CD4-positive, alpha-beta T cell treated with Interleukin-2 at 100 ng/mL for 4 hours (primary cell): ENCODE data around the gene DLG1.

Experiments
- DNase-seq: peaks from one replicate; pipeline ENCODE4 v3.0.0-alpha.2; 2020; ENCODE audit warnings: low spot score

DLG1 gene

DNA sequence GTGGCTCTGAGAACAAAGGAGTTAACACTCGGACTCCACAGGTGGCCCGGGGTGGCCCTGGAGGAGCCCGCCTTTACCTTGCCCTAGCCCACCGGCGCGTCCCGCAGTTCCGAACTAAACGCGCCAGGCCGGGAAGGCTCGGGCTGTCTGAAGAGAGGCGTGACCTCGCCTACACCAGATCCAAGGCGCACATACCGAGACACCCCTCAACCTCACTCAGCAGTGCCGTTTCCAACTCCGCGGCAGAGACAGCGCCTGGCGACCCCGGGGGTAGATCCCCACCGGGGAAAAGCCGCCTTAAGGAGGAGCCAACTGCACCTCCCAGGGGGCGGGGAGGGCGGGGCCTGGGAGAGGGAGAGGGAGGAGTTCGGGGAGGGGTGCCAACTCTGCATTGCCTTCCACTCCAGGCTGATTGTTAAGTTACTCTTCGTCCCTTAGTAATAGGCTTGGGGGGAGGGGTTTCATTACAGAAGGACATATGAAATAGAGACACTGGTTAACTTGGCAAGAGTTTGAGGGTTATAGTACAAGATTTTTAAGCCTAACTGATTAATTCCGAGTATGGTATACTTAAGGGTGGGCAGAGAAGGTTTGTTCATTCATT, at the start of gene DLG1:
Gene DLG1, minus strand, starts transcription at position 272 of the 604 bp plus-strand sequence. CDS start 1,408 bp downstream, outside the sequence.
- DNase-seq, result peak; percentile 80

DNA sequence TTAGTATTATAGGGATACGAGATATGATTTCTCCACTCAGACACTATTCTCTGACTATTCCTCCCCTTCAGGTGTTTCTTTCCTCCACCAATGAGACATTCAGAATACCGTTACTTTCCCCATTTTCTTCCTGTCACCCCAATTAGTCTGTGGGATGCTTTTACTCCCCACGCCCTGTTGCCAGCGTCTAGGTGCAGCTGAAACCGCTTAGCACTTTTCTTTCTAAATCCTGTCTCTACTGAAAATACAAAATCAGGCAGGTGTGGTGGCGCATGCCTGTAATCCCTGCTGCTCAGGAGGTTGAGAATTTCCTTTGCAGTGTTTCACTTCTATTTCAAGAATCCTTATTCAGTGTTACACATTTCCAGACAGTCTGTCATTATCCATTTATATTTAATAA, 49.6 kb upstream of the DLG1 start:
- DNase-seq, result no peak

DNA sequence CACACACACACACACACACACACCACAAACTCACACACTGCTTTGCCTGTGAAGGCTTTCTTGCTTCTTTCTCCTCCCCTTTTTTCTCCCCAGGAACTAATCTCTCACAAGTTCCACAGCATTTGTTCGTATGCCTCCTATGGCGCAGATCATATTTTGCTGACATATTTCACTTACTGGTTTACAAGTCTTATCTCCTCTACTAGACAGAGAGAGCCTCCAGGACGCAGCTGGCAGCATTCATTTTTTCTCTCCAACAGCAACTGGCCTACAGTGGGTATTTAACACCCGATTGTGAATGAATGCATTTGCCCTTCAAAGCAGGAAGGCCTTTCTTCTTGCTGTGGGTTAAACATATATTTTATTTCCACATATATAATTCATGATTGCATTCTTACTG, 47.0 kb upstream of the DLG1 start:
- DNase-seq, result no peak

DNA sequence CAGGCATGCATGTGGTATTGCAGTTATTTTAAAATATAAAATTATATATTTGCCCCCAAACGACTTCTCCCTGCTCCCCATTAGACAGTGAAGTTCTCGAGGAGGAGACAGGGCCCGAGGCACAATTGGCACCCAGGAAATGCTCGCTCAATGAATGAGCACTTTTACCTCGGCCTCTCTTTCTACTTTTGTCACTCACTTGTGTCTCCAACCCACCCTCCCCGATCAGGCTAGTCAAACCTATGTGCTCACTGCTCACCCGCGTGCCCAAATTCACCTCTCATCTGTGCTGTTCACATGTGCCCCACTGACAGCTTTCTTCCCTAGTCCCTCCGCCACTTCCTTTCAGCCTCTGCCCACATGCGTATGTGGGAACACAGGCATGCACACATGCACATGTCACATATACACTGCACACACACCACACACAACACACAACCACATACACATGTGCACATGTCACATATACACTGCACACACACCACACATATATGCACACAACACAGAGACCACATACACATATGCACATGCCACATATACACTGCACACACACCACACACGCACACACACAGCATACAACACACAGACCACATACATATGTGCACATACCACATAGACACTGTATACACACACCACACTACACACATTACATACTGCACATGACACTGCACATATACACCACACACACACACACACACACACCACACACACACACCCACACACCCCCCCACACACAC, 46.3 kb upstream of the DLG1 start:
- DNase-seq, result no peak

DNA sequence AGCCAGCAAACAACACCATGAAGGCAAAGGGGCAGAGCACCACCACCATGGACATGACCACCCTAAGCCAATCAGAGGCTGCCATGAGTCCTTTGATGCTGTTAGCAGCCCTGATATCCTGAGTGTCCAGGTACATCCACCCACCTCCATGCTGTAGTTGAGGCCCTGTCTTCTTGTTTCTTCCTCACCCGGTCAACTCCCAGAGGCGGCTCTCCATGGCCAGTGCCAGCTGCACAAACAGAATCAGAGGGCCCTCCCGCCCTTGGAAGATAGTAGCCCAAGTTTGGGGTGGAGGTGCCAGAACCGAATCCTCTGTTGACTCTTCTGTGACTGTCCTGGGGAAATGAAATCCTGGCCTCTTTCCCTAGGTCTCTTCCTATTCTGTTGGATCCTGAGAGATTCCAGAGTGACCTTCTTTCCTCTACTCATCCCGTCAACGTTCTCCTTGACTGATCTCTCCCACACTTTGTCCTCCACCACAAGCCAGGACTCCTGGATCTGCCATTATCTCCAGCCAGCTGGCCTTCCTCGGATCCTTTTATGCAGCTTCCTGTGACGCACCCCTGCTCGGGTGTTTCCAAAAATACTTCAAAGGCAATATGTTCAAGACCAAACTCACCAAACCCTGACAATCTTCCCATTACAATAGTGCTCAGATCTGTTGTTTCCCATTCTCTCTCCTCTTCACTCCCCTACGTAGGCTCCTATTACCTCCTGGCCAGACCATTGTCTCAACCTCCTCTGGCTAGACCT, 45.4 kb upstream of the DLG1 start:
- DNase-seq, result no peak

DNA sequence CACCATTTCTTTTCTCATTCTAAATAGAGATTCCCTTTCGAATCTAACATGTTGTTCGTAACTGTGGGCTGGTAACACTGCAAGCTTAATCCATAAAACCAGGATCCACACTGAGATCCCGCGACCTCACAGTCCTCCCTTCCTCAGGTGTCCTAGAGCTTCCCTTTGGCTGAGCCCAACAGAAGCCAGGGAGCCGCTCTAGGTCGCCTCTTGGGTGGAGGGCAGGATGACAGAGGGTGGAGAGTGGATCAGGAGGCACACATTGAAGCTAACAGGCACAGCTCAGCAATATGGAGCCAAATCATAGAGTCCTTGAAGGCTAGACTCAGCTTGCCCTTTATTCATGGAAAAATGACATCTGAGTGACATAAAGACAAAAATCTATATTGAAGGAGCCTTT, 44.7 kb upstream of the DLG1 start:
- no peak for DNase-seq

DNA sequence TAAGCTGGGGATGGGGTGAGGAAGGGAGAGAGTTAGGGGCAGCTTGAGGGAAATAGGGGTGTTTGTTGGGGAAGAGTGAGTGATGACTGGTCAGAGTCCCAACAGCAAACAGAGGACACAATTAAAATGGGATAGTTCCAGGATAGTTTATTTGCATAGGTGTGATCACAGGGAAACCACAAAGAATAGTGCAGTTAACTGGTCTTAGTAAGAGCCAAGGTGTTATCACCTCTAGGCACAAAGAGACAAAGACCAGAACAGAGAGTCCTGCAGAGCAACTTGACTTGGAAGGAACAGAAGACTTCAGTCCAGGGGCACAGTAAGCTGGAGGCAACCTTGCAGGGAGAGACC, 42.1 kb upstream of the DLG1 start:
- no peak for DNase-seq

DNA sequence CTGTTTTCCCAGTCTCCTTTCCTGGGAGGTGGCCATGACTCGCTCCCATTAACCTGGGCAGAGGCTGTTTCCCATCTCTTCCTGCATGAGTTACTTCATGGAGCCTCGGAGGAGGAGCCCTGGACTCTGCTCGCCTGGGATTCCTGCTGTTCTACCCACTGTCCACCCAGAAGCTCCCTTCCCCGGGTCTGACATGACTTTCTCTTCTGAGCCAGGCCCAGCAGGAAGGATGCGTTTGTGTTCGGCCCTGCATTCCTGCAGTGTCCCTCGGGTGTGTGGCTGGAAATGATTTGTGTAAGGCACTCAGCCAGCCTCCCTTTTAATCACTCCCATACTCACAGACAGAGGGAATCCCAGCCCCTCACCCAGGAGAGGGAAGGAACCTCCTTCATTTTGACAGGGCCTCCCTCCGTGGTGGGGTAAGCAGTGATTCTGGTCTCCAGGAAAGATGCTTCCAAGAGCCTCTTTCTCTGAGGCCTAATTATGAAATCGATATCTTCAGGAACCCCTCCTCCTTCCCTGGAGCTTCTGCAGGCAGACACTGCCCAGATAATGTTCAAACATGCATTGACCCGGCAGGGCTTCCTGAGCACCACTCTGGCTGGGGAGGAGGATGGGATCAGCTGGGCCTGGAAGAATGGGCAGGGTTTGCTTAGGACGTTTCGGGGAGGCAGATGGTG, 41.6 kb upstream of the DLG1 start:
- no peak for DNase-seq

DNA sequence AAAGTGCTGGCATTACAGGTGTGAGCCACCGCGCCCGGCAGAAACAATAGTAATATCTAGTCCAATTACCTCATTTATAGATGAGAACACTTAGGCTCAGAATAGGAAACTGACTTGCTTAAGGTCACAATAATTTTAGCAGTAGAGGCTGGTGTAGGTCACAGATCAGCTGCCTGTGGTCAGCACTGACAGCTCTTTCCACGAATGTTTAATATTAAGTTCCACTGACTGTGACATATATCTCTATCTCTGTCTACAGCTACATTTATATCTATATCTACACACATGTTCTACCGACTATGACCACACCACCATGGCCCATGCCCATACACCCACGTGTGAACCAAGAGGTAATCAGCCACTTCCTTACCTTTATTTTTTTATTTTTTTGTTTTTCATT, 40.2 kb upstream of the DLG1 start:
- no peak for DNase-seq

DNA sequence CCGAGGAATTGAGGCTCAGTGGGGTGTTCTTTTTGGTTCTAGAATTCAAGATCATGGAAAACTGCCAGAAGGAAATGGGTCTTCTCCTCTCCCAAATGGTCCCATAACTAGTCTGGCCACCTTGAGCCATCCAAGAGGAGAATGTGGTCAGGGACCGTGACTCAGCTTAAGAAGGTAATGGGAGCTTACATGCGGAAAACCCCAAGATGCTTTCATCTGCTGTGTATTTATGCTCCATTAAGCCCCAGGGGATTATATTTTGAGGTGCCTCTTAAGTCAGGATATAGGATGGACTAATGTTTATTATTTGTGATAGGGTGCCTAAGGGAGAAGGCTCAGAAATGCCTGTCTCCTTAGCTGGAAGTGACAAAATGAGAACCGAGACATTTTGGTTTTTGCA, 39.2 kb upstream of the DLG1 start:
- DNase-seq, result no peak

DNA sequence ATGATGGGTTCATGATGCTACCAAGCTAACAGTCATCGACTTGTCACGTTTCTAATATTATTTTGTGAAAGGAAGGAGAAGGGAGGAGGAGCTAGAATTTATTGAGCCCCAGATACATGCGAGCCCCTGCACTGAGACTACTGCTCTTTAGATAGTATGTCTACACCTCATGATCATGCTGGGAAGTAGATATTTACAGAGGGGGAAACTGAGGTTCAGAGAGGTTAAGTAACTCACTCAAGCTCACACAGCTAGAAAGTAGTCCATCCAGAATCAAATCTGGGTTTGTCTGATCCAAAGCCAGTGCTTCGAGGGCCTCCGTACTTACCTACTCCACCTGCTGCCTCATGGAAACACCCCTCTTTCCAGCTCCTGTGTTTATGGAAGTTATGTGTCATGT, 38.8 kb upstream of the DLG1 start:
- no peak for DNase-seq

DNA sequence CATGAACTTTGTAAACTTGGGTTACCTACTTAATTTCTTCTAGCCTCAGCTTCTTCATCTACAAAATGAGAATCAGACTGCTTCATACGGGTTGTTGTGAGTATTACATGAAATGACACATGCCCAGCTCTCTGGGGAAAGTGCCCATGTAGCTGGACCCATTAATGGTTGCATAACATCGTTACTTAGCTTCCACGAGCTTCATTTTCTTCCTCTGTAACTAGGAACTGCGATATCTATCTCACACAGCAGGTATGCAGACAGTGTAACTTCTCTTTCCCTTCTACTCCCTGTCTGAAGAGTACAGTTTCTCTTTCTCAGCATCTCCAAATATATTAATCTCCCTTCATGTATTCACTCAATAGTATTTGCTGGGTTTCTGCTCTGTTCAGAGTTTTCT, 37.9 kb upstream of the DLG1 start:
- DNase-seq, result no peak

DNA sequence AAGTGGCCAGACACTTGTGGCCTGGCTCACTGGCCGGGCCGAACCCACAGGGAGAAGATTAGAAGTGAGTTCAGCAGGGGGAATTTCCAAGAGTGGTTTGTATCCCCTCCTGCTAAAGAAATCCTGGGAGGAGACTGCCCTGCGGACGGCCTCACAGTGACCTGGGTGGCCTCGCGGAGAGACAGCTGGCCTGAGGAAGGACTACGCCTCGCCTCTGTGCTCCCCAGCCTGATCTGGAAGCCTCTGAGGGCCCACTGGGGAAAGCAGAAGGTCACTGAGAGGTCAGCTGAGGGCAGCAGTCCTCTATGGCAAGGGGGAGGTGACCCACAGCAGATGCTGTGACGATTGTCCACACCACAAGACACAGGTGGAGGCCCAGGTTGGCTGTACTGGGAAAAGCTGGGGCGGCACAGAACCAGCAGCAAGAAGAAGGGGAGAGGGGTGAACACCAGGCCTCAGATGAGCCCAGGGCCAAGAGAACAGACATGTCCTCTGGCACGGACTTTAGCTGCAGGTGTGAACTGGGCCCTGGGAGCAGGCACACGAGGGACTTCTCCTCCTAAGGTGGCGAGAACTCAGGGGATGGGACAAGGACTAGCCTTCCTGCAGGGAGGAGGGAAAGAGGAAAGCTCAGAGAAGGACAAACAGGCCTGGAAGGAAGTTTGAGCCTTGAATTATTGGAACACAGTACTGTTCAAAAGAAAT, 37.2 kb upstream of the DLG1 start:
- DNase-seq, result no peak

DNA sequence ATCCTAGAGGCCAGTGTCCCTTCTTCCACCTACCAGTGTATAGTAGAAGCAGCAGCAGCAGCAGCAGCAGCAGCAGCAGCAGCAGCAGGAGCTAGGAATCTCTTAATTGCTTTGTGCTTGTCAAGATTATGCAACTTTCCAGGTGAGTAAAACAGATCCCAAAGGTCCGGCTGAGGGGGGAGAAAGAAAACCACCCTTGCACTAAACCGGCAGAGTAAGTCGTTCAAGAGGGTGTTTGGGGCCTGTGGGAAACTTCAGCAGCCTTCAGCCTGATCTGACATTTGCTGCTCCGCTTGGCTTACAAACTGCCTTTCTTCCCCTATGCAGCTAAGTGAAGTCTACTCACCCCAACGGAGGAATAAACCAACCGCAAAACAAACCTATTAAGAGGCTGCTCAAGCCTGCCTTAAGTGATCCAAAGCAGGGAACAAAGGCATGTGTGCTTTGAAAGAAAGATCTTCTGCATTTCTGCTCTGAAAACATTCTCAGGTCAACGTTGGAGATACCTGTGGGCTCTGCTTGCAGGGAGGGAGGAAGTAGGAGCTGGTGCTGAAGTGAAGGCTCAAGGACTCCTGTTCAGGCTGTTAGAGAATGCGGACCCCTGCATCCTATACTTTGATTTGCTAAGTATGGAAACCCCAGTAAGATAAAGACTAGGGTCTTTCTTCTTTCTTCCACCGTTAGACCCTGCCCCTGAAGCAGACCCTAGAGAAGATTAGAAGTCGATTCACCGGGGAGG, 35.7 kb upstream of the DLG1 start:
- no peak for DNase-seq

DNA sequence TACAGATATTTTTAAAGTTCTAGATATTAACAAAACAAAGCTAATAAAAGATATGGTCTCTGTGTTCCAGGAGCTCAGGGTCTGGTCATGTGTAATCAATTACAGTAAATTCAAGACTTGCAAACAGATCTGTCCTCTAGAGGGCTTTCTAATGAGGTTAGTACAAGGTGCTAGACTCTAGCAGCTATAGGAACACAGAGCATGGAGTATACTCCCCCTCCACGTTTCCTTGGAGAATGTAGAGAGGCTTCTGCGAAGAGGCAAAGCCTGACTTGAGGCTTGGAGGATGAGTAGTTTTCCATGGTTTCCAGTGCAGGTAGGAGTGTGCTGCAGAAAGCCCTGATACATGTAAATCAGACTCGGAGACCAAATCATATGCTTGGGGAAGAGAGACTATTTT, 32.7 kb upstream of the DLG1 start:
- no peak for DNase-seq

DNA sequence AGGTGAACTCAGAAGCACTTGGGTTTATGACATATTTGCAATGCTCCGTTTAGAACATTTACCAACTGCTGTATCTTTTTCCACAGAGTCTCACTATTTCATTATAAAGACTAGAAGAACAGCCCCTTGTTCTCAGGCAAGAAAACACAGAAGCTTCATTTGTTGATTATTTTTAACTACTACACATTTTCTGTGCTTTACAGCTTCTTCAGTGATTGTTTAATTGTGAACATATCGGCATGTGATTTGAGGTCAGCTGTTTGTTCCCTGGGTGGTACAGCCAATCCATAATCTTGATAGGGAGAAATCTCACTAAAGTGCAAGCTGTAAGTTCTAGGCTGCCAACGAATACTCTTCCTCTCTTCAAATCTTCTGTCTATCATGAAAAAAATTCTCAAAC, 31.0 kb upstream of the DLG1 start:
- DNase-seq, result no peak

DNA sequence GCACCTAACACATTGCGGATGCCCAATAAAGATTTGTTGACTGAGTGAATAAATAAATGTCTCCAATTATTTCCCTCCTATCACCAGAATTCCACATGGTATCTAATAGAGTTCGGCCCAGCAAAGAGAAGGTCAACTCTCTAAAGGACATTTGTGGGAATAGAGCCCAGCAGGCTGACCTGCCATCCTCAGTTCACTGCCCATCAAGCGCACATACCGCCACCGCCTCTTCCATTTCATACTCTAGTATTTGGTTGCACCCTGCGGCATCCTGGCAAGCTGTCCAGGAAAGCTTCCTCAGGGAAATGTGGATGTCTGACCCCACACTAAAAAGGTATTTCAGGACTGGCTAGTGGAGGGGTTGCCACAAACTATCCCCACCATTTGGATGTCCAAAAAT, 29.8 kb upstream of the DLG1 start:
- DNase-seq, result no peak

DNA sequence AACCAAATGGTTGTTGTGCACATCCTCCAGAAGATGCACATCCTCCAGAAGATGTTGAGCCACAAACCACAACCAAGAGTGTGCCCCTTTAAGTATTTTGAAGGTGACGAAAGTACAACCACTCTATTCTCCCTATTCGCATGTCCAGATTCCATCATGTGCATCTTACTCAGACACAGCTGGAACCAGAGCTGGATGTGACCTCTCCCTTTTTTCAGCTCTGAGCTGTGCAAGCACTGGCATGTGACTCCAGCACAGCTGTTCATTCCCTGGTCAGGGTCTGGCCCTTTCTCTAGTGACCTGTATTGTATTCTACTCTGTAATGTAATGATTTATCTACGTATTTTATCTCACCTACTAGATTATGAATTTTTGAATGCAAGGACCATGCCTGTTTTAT, 29.3 kb upstream of the DLG1 start:
- DNase-seq, result no peak

DNA sequence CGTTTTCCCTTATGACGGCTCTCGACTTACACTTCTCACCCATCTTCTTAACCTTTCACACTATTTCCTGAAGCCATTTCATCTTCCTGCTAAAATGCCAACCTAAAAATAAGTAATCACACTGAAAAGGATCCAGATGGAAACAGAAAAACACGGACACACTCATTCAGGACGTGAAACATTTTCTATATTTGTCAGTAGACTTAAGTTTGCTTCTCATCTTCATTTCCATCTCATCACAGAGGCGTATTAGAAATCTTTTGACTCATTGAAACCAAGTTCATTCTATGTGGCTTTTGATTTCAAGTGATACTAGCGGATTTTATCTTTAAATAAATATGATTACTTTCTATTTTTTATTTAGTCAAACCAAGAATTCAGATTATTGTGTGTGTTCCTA, 27.4 kb upstream of the DLG1 start:
- DNase-seq, result no peak

DNA sequence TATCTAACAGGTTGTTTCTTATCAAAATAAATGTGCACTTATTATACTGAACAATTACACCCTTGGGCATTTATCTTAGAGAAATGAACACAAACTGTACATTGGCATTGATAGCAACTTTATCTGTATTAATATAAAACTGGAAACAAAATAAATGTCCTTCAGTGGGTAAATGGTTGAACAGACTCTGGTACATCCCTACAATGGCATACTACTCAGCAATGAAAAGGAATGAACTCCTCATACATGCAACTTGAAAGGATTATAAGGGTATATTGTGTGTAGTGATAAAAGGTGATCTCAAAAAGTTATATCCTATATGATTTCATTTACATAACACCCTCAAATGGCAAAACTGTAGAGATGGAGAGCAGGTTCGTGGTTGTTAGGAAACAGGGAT, 23.7 kb upstream of the DLG1 start:
- no peak for DNase-seq

DNA sequence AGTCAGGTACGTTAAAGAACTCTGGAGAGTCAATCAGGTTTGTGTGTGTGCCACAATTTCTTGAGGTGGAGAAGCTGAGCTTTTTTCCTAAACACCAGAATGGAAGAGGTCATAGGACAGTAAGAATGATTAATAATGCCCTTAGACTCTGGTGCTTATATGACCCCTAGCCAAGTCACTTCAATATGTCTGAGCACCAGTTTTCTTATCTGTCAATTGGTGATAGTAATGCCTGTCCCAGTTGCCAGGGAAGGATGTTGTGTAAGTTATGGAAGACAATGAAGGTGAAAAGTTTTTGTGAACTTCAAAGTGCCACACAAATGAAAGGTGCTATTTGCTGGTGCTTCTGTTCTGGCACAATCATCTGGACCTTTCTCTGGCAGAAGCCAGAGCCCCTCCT, 22.2 kb upstream of the DLG1 start:
- DNase-seq, result no peak
